ENCODE data around the gene MAP6.

DNA sequence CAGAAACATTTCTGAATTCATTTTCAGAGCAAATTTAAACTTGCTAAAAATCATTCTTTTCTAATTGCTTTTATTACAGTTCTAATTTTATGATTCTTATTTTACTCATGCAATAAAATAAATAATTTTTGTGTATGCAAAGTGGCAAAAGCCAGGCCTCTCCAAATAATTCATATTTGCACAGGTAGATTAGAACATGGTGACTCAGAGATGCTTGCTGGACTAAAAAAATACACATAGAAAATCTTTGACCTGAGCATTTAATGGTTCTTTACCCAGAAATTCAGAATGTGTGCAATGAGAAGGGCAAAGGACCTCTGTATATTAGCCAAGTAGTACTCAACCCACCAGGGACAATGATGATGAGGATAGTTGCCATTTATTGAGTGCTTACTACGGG, 15.3 kb downstream of the MAP6 start:
- no peak for TF ChIP-seq EZH2 (IDR thresholded peaks at IDR 0.05; ENCODE audit: low read length)
- TF ChIP-seq, protein P1, sequence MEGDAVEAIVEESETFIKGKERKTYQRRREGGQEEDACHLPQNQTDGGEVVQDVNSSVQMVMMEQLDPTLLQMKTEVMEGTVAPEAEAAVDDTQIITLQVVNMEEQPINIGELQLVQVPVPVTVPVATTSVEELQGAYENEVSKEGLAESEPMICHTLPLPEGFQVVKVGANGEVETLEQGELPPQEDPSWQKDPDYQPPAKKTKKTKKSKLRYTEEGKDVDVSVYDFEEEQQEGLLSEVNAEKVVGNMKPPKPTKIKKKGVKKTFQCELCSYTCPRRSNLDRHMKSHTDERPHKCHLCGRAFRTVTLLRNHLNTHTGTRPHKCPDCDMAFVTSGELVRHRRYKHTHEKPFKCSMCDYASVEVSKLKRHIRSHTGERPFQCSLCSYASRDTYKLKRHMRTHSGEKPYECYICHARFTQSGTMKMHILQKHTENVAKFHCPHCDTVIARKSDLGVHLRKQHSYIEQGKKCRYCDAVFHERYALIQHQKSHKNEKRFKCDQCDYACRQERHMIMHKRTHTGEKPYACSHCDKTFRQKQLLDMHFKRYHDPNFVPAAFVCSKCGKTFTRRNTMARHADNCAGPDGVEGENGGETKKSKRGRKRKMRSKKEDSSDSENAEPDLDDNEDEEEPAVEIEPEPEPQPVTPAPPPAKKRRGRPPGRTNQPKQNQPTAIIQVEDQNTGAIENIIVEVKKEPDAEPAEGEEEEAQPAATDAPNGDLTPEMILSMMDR (optimal IDR thresholded peaks at IDR 0.05 in 1 of 3, IDR thresholded peaks at IDR 0.05 in 1 of 3, conservative IDR thresholded peaks at IDR 0.05 in 1 of 3; ENCODE audit: extremely low read depth in 1 of 3, insufficient read depth in 2 of 3, low read length in 3 of 3), result no peak

Measured in keratinocyte (primary cell).